GM12864 (cell line): ENCODE data around the gene AOPEP.
"Not testable (repeated sequence)": the region's sequence is repeated elsewhere in the genome, so short reads cannot be mapped to it uniquely, and the experiment has no call there.

Experiments
- DNase-seq: peaks from one replicate; pipeline ENCODE4 v3.0.0-alpha.2; 2011; ENCODE audit warnings: low read depth
- H3K4me3 ChIP-seq: 2 replicates; pipeline ENCODE4 v1.5.1; 2011; ENCODE audit warnings: mild to moderate bottlenecking, low read depth, low read length, control low read depth
- CTCF ChIP-seq: IDR thresholded peaks from 2 replicates; pipeline ENCODE4 v1.5.1; 2011; ENCODE audit warnings: low read depth, mild to moderate bottlenecking, moderate library complexity, low read length, control low read depth, inconsistent platforms; ENCODE audit errors: missing control alignments

AOPEP gene

DNA sequence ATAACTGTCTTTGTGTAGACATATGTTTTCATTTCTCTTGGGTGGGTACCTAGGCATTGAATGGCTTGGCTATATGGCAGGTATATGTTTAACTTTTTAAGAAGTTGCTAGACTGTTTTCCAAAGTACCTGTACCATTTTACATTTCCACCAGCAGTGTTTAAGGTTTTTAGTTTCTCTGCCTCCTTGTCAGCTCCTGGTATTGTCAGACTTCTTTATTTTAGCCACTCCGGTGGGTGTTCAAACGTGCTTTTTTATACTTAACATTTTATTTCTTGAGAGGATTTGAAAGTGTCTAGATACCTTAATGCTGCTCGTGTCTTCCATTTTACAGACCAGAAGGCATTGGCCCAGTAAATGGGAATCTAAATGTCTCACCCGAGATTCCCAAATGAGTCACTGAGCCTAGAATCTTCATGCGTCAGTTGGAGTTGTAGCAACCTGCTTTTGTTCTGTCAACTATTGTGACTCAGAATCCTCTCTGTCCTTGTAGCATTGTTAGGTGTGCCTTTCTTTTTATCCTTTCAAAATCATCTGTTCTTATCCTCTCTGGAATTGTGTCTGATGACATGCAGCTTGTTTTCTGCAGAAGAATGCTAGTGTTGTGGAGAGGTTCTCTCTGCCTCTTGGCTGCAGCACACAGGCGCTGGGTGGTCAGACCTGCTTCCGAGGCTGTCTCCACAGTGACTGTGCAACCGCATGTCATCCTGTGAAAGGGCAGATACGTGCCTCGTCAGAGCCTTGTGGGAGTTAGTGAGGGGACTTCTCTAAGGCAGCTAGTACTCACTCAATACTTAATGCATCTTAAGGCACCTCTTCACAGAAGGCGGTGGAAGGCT is 291.8 kb downstream of the AOPEP start:
- no peak for TF ChIP-seq CTCF
- DNase-seq: no peak
- no peak overlapping the region for H3K4me3 ChIP-seq

DNA sequence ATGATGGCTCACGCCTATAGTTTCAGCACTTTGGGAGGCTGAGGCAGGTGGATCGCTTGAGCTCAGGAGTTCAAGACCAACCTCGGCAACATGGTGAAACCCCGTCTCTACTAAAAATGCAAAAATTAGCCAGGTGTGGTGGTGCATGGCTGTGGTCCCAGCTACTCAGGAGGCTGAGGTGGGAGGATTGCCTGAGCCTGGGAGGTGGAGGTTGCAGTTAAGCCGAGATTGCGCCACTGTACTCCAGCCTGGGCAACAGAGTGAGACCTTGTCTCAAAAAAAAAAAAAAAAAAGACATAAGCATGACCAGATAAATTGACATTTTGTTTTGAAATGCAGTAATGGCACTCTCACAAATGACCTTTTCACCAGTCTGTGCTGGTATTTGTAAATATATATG is 294.1 kb downstream of the AOPEP start:
- DNase-seq, H3K4me3 ChIP-seq: not testable (repeated sequence)

DNA sequence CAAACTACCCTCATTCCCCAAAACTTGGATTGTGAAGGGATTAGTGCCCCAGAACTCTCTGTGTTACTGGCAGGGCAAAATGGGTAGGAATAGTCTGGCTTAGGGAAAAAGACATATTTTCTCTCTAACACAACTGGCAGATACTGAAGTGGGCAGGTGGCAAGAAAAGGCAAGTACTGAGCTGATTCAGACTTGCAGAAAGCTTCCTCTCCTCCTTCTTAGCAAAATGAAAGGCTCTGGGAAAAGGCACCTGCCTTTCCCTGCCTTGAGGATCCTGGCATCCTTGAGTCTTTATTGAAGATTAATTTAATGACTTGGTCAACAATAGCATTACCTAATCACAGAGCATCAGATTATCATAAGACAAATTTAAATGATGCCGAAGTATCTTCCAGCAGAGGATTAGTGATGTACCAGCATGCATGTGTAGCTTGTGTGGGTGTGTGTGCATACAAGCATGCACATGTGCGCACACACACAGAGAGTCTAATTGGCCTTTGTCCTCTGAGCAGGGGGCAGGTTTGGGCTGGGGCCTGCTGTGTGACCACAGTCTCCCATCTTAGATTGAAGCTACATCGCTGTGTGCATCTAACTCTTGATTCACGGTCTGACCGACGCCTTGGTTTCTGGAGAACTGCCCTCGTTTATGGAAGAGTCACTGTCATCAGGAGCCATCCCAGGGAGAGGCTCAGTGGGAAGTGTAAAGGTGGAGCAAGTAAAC is 294.8 kb downstream of the AOPEP start:
- no peak for DNase-seq
- H3K4me3 ChIP-seq: no peak overlapping the region
- TF ChIP-seq CTCF: no peak

- no peak for DNase-seq
Measured at GRCh38 chr9:95022657-95023056, 296.2 kb downstream of the AOPEP start.

DNA sequence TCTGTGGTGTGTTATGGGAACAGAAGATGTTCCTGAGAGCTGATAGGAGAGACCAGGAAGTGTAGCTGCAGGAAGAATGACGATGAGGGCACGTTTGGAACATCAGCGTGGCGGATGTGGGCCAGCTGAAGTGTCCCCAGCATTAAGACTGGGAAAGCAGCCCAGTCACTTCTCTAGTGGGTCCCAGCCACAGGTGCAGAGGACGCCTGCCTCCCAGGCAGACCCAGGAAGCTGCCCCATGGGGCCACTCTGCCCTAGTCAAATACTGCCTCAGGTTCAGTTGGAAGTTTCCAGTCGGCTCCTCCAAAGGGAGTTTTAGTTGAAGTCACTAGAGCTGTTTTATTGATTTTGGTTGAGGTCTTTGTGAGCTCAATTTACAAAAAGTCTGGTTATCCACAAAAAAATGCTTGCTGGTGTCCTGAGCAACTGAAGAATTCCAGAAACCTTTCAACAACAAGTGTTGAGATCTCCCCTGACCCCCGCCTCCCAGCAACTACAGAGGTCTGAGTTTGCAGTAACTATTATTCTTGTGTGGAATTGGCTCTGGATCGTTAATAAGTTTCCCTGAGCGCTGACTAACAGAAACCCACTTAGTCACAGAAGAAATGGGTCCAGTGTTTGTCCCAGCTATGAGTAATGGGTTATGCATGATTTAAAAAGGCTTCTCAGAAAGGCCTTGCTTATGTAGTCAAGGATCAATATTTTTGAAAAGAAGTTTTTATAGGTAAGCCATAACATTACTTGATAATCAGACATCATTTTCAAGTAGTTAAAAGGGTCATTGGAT is 296.9 kb downstream of the AOPEP start:
- no peak overlapping the region for H3K4me3 ChIP-seq
- TF ChIP-seq CTCF: no peak
- no peak for DNase-seq

More at GRCh38 chr9:95022657-95023056, 296.2 kb downstream of the AOPEP start:
- no peak for TF ChIP-seq CTCF
- H3K4me3 ChIP-seq: no peak overlapping the region

DNA sequence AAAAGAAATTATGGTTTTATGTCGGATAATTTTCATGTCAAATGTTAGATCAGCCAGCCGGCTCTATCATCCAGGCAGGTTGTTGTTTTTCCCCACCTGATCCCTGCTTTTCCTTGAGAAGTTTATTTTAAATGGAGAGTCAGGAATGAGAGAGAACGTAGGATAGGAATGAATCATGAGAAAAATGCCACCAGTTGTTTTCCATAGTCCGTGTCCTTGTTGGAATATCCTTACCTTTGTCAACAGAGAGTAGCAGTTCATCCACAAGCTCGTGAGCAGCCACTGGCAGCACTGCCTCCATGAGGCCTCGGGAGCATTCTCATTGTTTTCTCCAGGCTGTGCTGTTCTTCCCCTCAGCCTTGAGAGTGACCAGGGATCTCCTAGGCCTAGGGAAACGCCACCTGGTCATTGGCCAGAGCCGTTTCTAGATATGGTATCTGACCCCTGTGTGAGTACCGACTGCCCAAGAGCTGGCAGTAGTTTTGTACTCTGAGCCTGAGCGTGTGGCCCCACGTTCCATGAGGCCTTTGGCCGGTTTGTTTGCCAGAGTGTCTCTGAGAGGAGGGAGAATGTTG is 297.7 kb downstream of the AOPEP start:
- DNase-seq: no peak
- no peak overlapping the region for H3K4me3 ChIP-seq
- no peak for TF ChIP-seq CTCF
